ENCODE data around the gene VSIR. TPM values are rescaled to one million over a fixed set of nuclear protein-coding genes. Genes with fewer than 3 reads are reported as not detected.
A peak's percentile ranks its signal among the peaks of the same experiment; 100 is the strongest.

VSIR gene
- total and polyA plus RNA-seq, 10 of the 15 experiments (the other 5 are each of a cell fraction or from before 2014, with no cell fraction given): 0.19 to 12.5 (median 6.7) TPM

GRCh38 chr10:71815515-71816130 is 42.3 kb upstream of the VSIR start:
- no peak overlapping the region for H3K9ac ChIP-seq (ENCODE audit: control insufficient read depth, insufficient read depth, low read length)
- H3K27me3 ChIP-seq (replicated peaks in 1 of 2; ENCODE audit: control insufficient read depth in 2 of 2, insufficient read depth in 2 of 2, low read length in 1 of 2): no peaks in the 10 kb centered on the region
- FAIRE-seq (no peak), DNase-seq (ENCODE audit: low read depth, low spot score) (no peak), ATAC-seq (no peak)
- H3K27ac ChIP-seq (ENCODE audit: control insufficient read depth, insufficient read depth): no peak overlapping the region
- no peak overlapping the region for H2AFZ ChIP-seq (ENCODE audit: control insufficient read depth, low read depth, low read length)
- SMC1A ChIA-PET (ENCODE audit: uncharacterized antibody, unreplicated experiment): interaction anchor here (1.1 to 2.4 kb wide), 2 partner anchors 15 to 81 kb away, joined by 3 to 9 read pairs; no protein-coding TSS in a partner anchor
- peaks cover 7 to 37% of the 10 kb centered on the region in 2 experiments for H3K36me3 ChIP-seq (ENCODE audit: control insufficient read depth in 2 of 2, insufficient read depth in 2 of 2, low read length in 1 of 2)
- CTCF ChIA-PET: interaction anchor here (0.6 to 8.9 kb wide), 2 partner anchors 80 to 710 kb away, joined by 3 to 46 read pairs; no protein-coding TSS in a partner anchor
- peaks cover 3% of the 10 kb centered on the region; the same call in 1 of the 2 replicates for H3K4me1 ChIP-seq (ENCODE audit: control insufficient read depth, insufficient read depth, low read length)
- 93% methylated on average over 15 of the region's 15 CpGs for WGBS (ENCODE audit: insufficient coverage, insufficient replicate concordance, low lambda C conversion rate, missing lambda C conversion rate)
- POLR2A ChIA-PET: no interaction called here
- in situ Hi-C loops (cut with MboI) (no loop called here), intact Hi-C loops (cut with micrococcal nuclease; ENCODE audit: unreplicated experiment) (no loop called here)
- H3K4me2 ChIP-seq (ENCODE audit: control insufficient read depth, insufficient read depth): no peak overlapping the region
- no peaks in the 10 kb centered on the region for H3K9me3 ChIP-seq (replicated peaks; ENCODE audit: control insufficient read depth, insufficient read depth, low read length)
- H3K4me3 ChIP-seq: no peak overlapping the region
- no TSS peak for BruUV-seq (replicated peaks)
- no peaks in the 10 kb centered on the region for H3K79me2 ChIP-seq (ENCODE audit: control insufficient read depth, insufficient read depth, low read length)
- H4K20me1 ChIP-seq (ENCODE audit: control insufficient read depth, insufficient read depth): no peaks in the 10 kb centered on the region
- RAD21 ChIA-PET (ENCODE audit: unreplicated experiment): no interaction called here
- TF ChIP-seq RBBP5 (conservative IDR thresholded peaks at IDR 0.05): no peak
- TF ChIP-seq RUNX3 (IDR thresholded peaks at IDR 0.05; ENCODE audit: low read length): no peak
- peak; percentile 21; the same call in 1 of the 2 replicates for TF ChIP-seq POLR2A (IDR thresholded peaks at IDR 0.05; ENCODE audit: low read depth, low read length)

GRCh38 chr10:71814922-71815411 is 41.6 kb upstream of the VSIR start:
- Histone ChIP-seq H2AFZ (ENCODE audit: control insufficient read depth, low read depth, low read length) (no peak overlapping the region), H4K20me1 (ENCODE audit: control insufficient read depth, insufficient read depth) (no peaks in the 10 kb centered on the region), H3K27ac (ENCODE audit: control insufficient read depth, insufficient read depth) (no peak overlapping the region), H3K4me1 (ENCODE audit: control insufficient read depth, insufficient read depth, low read length) (peaks cover 3% of the 10 kb centered on the region; the same call in 1 of the 2 replicates), H3K36me3 (ENCODE audit: control insufficient read depth in 2 of 2, insufficient read depth in 2 of 2, low read length in 1 of 2) (peaks cover 5 to 32% of the 10 kb centered on the region in 2 experiments; a peak in 3 of 4 replicates), H3K4me3 (no peak overlapping the region), H3K4me2 (ENCODE audit: control insufficient read depth, insufficient read depth) (no peak overlapping the region), H3K27me3 (replicated peaks in 1 of 2; ENCODE audit: control insufficient read depth in 2 of 2, insufficient read depth in 2 of 2, low read length in 1 of 2) (no peaks in the 10 kb centered on the region), H3K79me2 (ENCODE audit: control insufficient read depth, insufficient read depth, low read length) (no peaks in the 10 kb centered on the region), H3K9ac (ENCODE audit: control insufficient read depth, insufficient read depth, low read length) (no peak overlapping the region), H3K9me3 (replicated peaks; ENCODE audit: control insufficient read depth, insufficient read depth, low read length) (no peaks in the 10 kb centered on the region)
- 91% methylated on average over 25 of the region's 26 CpGs for WGBS (ENCODE audit: insufficient coverage, insufficient replicate concordance, low lambda C conversion rate, missing lambda C conversion rate)
- FAIRE-seq: no peak
- ChIA-PET POLR2A (no interaction called here), CTCF (interaction anchor here (8.9 kb wide), 1 partner anchor 81 kb away, joined by 46 read pairs; no protein-coding TSS in a partner anchor), SMC1A (ENCODE audit: uncharacterized antibody, unreplicated experiment) (interaction anchor here (1.1 to 2.4 kb wide), 2 partner anchors 15 to 81 kb away, joined by 3 to 9 read pairs; no protein-coding TSS in a partner anchor), RAD21 (ENCODE audit: unreplicated experiment) (interaction anchor here (2.4 kb wide), 1 partner anchor 81 kb away, joined by 9 read pairs; no protein-coding TSS in a partner anchor)
- no TSS peak for BruUV-seq (replicated peaks)
- ATAC-seq: no peak
- in situ Hi-C loops (cut with MboI) (loop anchor here (5.0 kb wide), 1 partner anchor 503 kb away; no protein-coding TSS in a partner anchor), intact Hi-C loops (cut with micrococcal nuclease; ENCODE audit: unreplicated experiment) (loop anchor here (5.0 kb wide), 1 partner anchor 108 kb away; no protein-coding TSS in a partner anchor)
- no peak for DNase-seq (ENCODE audit: low read depth, low spot score)
- TF ChIP-seq BMI1 (IDR thresholded peaks at IDR 0.05; ENCODE audit: borderline replicate concordance): no peak
- TF ChIP-seq POLR2A (IDR thresholded peaks at IDR 0.05; ENCODE audit: low read depth, low read length): peak; percentile 35
- TF ChIP-seq CTCF (IDR thresholded peaks at IDR 0.05 in 2 of 3, conservative IDR thresholded peaks at IDR 0.05 in 1 of 3; ENCODE audit: control insufficient read depth in 2 of 3, extremely low read depth in 1 of 3, insufficient read depth in 1 of 3, low read depth in 3 of 3, low read length in 3 of 3): 0 out of 6 replicates have a peak, but pooled peaks of 1 of the 3 experiments have one; percentile 15
